Measurements from ENCODE around the gene ARL15.

DNA sequence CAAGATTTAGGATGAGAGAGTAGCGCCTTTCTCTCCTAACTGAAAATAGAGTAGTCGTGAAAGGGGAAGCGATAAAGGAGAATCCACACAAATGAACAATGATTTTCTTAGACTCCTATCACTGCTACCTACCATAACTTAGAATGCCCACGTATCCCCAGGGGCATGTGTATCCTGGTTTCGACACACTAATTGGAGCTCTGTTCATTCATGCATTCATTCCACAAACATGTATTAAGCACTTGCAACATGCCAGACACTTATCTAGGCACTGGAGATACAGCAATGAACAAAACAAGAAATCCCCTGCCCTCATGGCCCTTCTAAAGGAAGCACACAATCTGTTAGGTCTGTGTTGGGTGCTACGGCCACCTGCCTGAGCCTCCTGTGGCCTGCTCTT is 40.0 kb downstream of the ARL15 start:
- TF ChIP-seq POLR2A (IDR thresholded peaks at IDR 0.05), result no peak
- TF ChIP-seq, protein P1, sequence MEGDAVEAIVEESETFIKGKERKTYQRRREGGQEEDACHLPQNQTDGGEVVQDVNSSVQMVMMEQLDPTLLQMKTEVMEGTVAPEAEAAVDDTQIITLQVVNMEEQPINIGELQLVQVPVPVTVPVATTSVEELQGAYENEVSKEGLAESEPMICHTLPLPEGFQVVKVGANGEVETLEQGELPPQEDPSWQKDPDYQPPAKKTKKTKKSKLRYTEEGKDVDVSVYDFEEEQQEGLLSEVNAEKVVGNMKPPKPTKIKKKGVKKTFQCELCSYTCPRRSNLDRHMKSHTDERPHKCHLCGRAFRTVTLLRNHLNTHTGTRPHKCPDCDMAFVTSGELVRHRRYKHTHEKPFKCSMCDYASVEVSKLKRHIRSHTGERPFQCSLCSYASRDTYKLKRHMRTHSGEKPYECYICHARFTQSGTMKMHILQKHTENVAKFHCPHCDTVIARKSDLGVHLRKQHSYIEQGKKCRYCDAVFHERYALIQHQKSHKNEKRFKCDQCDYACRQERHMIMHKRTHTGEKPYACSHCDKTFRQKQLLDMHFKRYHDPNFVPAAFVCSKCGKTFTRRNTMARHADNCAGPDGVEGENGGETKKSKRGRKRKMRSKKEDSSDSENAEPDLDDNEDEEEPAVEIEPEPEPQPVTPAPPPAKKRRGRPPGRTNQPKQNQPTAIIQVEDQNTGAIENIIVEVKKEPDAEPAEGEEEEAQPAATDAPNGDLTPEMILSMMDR (IDR thresholded peaks at IDR 0.05), result no peak

Measured in sigmoid colon (tissue), 3 donors.